SH-SY5Y (cell line): ENCODE measurements around the gene DSCAM.

Experiments
- GATA2 ChIP-seq: IDR thresholded peaks from 2 replicates; pipeline ENCODE4 v1.6.1; 2011; ENCODE audit warnings: mild to moderate bottlenecking, low read depth, low read length
- GATA3 ChIP-seq: IDR thresholded peaks from 2 replicates; pipeline ENCODE4 v1.6.1; 2011; ENCODE audit warnings: low read depth, mild to moderate bottlenecking, low read length, moderate library complexity

GRCh38 chr21:40388046-40388445, 458.9 kb downstream of the DSCAM start:
- TF ChIP-seq GATA3 (no peak), GATA2 (no peak)
